C1 segment of cervical spinal cord (tissue), 14 donors: Measurements from ENCODE around the gene HEPHL1.
"Not testable (repeated sequence)": the region's sequence is repeated elsewhere in the genome, so short reads cannot be mapped to it uniquely, and the experiment has no call there.

Source experiments
- DNase-seq, 14 donors: peaks; one replicate each; lab custom pipeline; 2025; lab: John Stamatoyannopoulos, UW

Gene HEPHL1

DNA sequence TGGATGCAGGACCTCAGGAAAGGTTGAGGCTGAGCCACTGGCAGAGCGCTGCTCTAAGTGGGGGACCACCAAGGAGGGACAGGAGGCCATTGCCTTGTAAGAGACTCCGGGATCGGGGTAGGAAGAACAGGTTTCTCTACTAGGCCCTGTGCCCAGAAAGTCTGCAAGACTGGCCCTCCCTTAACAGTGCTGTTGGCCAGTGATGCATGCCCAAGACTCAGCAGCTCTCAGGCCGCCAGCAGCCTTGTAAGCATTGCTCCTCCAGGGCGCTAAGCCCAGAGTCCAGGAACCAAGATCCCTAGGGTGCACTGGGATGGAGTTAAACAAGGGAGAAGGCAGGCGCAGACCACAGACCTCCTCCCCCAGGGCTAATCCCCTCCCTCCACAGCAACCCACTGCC, 68.2 kb downstream of the HEPHL1 start:
- no peak for DNase-seq

DNA sequence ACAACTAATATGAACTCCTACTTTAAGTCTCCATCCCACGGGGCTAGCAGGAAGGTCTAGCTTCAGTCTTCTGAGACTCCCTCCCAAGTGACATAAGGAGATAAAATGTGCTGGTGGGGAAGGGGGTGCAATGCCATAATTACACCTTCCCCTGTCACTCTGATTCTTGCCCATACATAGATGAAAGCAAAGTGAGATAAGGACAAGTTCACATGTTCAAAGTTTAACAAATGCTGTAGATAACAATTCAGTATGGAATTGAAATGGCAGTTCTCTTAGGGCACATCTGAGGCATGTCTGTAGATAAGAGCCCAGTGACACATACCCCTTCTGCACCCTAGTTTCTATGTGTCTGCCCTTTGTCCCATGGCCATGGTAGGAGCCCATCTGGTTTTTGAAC, 69.2 kb downstream of the HEPHL1 start:
- no peak for DNase-seq

DNA sequence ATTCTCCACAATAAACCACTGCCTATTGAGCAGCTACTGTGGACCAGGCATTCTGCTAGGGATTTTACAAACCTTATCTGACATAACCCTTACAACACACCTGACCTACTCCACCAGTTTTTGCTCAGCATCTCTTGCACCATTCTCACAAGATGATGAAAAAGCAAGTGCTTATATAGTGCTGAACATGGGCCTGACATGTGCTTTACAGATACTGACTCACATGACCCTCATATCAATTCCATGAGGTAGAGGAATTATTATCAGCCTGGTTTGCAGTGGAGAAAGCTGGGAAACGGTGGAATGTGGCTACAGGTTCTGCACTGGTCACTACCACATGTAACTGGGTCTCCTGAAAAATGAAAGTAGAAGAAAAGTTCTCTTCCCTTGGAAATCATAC, 69.9 kb downstream of the HEPHL1 start:
- DNase-seq = no peak

DNA sequence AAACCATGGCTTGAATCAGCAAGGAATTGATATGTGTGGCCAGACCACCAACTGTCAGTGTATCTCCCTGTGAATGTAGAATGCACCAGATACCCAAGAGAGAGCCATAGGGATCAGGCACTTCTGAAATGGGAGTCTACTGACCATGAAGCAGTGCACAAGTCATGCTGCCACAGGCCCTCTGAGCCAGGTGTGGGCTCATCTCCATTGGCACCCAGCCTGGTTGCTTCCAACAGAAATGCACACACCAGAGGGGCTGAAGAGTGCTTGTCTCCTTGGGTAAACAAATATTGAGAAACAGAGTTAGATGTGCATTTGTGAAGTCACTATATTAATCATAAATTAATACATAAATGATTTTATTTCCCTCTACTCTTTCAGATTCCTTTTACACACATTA, 79.1 kb downstream of the HEPHL1 start:
- DNase-seq = no peak

DNA sequence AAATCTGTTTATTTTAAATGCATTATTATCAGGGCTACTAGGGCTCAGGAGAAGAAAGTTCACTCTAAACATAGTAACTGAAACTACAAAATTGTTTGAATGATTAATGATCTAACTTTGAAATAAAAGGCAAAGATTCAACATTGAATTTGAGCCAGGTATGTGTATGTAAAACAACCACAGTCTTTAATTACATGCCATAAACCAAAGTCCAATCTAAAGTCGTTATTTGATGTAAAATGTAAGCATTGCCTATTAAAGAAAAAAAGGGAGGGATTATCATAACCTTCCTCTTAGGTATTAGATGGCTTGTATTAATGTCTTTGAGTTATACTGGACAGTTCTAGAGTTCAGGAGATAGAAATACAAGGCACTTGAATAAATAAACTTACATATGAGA, 82.3 kb downstream of the HEPHL1 start:
- DNase-seq = no peak

DNA sequence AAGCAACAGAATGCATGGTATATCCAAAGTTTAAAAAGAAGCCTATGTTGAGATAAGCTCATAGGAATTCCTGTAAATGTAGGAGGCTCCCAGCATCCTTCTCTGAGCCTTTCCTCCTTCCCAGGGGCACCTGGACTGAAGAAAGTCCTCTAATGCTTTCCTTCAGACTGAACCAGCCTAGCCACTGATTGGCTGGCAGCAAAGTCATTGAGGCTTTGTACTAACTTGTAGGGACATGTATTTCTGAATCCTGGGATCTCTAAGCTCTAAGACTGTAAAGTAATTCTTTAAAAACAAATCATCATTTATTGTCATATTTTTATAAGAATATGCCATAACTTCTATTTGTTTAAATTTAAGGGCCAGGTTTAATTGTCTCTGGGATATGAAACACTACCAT, 83.6 kb downstream of the HEPHL1 start:
- no peak for DNase-seq

DNA sequence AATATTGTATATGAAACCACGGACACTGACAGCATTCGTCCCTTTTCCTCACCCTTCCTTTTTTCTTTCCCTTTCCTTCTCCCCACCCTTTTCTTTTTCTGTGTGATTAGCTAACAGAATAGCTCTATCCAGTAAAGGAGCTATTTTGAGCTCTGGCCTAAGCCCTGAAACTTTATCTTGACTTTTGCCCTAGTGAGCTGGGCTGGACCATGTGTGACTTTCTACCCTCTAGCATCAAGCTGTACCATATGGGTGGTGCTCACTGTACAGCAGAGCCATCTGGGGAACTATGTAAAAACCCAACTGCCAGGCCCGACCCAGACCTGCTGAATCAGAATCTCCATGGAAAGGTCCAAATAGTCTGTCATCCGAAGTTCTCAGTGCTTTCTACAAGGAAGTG, 85.6 kb downstream of the HEPHL1 start:
- DNase-seq = no peak

DNA sequence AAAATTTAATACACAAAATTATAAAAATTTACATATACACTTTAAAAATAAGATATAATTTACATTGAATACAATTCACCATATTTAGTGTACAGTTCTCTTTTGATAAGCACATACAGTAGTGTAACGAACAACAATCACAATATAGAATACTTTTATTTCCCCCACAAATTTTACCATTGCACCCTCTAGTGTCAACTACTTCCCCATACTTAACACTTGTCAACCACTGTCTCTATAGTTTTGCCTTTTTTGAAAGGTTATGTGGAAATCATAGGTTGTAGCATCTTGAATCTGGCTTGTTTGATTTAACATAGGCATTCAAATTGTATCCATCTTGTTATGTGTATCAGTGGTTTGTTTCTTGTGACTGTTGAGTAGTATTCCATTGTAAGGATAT, 86.2 kb downstream of the HEPHL1 start:
- no peak for DNase-seq

DNA sequence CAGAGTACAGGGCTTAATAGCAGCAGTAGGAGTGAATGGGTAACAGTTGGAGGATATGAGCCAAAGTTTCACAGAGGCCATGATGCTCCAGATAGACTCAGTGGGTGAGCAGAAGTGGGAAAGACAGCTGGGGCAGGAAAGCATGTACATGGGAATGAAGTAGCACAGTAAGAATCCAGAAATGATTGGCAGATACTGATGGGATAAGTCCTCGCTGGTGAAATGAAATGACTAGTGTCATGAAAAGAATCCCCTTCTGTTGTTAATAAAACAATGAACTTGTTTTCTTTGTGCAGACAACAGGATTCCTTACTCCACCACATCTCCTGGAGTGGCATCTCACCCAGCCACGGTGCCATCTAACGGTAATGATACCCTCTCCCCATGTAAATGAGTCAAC, 90.1 kb downstream of the HEPHL1 start:
- DNase-seq = no peak

DNA sequence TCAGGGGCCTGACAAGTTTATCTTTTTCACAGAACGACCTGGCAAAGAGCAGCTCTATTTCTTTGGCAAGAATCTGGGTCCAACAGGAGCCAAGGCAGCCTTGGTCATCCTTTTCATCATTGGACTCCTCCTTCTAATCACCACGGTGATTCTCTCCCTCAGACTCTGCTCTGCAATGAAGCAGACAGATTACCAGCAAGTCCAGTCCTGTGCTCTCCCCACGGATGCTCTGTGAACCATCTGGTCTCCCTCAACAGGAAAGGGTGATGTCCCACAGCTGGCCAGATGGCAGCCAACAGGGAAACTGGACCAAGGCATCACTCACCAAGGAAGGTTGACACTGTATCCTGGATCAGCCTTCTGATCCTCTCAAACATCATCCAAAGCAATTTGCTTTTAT, 90.5 kb downstream of the HEPHL1 start:
- no peak for DNase-seq

DNA sequence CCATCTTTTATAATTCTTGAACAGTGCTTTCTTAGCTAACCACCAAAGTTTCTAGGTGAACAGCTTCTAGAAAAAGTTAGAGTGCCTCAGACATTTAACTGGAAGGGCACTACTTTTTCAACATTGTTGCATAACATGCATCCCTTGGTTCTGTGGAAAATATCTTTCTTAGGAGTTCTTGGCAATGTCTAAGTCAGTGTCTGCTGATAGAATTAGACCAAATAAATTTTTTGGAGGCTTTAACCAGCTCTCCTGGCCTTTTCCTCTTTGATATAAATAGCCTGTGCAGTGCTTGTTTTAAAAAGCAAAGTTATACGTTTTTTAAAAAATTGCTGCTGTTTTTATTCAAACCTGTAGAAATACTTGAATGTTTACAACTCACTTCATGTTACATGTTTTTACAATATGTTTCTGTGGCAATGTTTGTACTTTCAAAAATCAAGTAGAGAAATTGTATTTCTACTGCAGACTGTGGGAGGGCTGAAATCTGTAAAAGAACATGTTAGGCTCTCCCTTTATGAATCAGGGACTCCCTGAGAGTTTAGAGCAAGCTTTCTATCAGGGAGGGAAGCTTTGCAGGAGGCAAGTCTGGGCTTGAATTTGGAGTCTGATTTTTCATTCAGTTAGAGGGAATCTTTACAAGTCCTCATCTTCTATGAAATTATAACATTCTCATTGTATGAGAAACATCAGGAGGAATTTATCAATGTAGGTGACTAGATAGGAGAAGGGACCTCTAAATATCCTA, 91.2 kb downstream of the HEPHL1 start:
- no peak for DNase-seq

DNA sequence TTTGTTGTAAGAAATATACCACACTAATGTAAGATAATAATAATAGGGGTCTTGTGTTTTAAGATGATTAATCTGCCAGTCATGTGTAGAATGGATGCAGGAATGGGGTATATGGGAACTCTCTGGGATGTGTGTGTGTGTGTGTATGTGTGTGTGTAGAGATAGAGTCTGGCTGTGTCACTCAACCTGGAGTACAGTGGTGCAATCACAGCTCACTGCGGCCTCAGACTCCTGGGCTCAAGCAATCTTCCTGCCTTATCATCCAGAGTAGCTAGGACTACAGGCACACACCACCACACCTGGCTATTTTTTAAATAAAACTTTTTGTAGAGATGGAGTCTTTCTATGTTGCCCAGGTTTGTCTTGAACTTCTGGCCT, 96.0 kb downstream of the HEPHL1 start:
- DNase-seq = no peak

DNA sequence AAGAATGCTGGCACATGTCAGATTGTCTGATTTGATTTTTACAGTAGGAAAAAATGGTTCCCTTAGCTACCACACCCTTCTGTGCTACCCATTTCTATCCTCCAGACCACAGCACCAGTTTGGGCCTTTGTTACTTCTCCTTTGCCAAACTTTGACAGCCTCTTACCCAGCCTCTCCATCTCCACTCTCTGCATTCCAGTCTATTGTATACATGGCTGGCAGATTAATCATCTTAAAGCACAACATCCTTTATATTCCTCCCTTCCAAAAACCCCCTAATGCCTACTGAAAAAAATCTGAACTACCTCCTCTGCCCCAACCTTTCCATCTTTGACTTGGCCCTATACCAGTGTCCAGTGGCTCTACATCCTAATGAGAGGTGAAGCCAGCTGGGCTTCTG, 96.7 kb downstream of the HEPHL1 start:
- no peak for DNase-seq

DNA sequence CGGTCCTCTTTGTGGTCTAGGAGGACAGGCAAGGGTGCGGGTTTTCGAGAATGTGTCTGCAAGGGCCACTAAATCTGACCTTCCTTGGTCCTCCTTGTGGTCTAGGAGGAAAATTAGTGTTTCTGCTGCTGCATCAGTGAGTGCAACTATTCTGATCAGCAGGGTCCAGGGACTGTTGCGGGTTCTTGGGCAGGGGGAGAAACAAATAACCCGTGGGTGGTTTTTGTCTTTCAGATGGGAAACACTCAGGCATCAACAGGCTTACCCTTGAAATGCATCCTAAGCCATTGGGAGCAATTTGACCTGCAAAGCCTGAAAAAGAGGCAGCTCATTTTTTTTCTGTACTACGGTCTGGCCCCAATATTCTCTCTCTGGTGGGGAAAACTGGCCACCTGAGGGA, 98.5 kb downstream of the HEPHL1 start:
- not testable (repeated sequence) for DNase-seq

DNA sequence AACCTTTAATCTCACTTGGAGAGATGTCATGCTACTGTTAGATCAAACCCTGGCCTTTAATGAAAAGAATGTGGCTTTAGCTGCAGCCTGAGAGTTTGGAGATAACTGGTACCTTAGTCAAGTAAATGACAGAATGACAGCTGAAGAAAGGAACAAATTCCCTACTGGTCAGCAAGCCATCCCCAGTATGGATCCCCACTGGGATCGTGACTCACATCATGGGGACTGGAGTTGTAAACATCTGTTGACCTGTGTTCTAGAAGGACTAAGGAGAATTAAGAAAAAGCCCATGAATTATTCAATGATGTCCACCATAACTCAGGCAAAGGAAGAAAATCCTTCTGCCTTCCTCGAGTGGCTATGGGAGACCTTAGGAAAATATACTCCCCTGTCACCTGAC, 99.4 kb downstream of the HEPHL1 start:
- DNase-seq = not testable (repeated sequence)

DNA sequence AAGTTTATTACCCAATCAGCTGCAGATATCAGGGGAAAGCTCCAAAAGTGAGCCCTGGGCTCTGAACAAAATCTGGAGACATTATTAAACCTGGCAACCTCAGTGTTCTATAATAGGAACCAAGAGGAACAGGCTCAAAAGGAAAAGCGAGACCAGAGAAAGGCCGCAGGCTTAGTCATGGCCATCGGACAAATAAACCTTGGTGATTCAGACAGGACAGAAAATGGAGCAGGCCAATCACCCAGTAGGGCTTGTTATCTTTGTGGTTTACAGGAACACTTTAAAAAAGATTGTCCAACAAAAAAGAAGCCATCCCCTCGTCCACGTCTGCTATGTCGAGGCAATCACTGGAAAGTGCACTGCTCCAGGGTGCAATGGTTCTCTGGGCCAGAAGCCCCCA, 99.8 kb downstream of the HEPHL1 start:
- DNase-seq = no peak

DNA sequence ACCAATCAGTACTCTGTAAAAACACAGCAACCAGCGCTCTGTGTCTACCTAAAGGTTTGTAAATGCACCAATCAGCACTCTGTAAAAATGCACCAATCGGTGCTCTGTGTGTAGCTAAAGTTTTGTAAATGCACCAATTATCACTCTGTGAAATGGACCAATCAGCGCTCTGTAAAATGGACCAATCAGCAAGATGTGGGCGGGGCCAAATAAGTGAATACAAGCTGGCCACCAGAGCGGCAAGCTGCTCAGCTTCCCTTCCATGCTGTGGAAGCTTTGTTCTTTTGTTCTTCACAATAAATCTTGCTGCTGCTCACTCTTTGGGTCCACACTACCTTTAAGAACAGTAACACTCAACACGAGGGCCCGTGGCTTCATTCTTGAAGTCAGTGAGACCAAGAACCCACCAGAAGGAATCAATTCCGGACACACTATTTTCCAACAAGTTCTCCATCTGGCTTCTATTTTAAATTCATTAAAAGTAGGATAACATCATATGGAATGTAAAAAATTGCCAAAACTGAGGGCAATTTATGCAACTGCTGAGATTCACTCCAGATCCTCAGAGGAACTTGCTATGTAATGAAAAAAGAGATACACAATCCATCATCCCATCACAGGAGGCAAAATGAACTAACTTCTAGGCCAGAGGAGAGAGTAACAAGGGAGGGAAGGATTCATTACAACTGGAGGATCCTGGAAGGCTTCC, 104.4 kb downstream of the HEPHL1 start:
- no peak for DNase-seq

DNA sequence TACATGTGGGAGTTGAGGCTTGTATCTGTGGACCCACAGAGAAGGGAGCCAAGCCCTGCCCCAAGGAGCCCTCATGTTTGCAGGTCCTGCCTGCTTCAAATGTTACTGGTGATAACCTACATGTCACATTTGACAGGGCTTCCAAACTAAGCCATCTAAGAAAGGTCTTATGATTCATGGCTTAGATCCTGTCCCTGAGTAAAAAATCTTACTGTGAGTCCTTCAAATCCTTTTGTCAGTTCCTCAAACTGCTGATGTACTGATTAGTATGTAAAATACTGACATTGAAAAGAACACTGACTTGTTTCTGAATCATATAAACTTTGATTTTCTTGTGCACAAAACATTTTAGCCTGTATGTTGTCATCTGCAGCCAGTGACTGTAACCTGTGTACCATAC, 106.5 kb downstream of the HEPHL1 start:
- DNase-seq = no peak

DNA sequence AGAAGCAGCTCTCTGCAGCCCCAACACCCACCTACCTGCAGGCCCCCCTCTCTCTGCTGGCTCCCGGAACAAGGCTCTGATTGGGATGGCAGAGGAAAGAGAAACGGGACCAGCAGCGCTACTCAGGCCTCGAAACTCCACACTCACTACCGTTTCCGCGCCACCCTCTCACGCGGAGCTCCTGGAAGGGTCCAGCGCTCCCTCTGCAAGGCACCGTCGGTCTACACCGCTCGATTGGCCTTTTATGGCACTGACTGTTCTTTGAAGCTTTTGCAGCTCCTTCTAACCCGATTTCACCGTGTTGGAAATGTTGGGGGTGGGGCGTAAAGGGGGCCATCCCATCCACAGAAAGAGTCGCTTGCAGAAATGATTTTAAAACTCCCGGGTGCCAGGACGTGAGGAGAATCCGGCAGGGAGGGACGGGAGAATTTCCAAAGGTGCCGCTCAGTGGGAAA, 107.2 kb downstream of the HEPHL1 start:
- peak in 5 of 14 donors; percentile 42 to 67 (median 59) for DNase-seq

DNA sequence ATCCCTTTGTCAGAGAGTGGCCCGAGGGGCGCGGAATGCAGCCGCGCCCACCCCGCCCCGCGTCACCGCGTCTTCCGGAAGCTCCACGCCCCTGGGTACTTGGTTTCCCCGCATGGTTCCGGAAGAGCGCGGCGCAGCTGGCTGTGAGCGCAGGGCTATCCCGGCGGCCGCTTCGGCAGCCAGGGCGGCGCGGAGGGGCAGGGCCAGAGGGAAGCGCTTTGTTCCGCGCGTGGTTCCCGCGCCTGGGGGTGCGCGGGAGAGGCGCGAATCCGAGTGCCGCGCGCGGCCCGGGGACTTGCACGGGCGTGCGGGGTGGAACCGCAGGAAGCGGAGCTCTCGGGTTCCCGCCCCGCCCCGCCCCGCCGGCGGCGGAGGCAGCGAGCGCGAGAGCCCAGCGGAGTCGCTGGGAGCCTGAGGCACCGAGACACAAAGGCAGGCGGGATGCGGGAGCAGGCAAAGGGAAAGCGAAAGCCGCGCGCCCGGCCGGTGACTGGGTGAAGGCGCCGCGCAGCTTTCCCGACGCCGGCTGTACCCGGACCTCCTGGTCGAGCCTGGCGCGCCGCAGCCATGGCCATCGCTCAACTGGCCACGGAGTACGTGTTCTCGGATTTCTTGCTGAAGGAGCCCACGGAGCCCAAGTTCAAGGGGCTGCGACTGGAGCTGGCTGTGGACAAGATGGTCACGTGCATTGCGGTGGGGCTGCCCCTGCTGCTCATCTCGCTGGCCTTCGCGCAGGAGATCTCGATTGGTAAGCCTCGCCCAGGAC, 107.8 kb downstream of the HEPHL1 start, which contains the start of gene PANX1:
Gene PANX1 (plus strand): TSS at position 96 of the 766 bp plus-strand sequence. CDS start 472 bp downstream, at position 568.
- DNase-seq = peak in 12 of 14 donors; percentile 43 to 83 (median 59)

DNA sequence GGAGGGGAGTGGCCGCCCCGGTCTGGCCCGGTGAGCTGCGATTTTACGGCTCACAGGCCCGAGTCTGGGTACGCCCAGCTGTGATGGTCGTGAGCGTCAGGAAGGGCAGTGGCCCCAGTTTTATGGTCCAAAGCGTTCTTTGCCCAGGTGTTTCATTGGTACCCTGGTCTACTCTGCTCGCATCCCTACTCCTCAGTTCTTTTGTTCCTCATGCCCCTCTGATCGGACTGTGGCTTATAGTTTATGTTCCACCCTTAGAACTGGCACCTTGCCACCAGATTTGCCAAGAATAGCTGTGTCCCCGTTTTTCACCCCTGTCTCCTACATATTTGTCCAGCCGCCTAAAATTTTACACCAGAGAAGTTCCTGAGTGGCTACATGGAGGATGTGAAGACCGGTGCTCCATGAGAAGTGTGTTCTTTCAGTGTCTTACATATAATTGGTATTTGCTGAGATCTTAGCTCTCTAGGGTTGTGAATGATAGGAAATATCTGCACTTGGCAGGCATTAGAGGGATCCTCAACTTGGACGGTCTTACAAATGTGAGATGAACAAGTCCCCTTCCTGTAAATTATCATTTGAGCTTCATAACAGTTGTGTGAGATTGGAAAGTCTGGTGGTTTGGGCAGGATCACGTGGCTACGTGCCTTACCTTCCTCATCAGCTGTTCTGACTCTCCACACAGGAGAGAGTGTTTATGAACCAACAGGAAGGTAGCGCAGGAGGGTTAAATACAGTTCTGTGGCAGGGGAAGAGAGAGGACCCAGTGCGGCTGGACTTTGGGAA, 108.6 kb downstream of the HEPHL1 start:
- peak in 1 of 14 donors; percentile 10 for DNase-seq
